ENCODE measurements around the gene PTCHD4. TPM values are rescaled to one million over a fixed set of nuclear protein-coding genes. Genes with fewer than 3 reads are reported as not detected.

The PTCHD4 gene
- 3.4 and 4.6 TPM in 2 replicates for total RNA-seq (ENCODE audit: low replicate concordance)
- long read RNA-seq, partial matches to known transcripts = 3 of 26 reads
- long read RNA-seq, other reads (novel, unspliced or antisense) = 22 of 26 reads

- no peak for DNase-seq (ENCODE audit: extremely low spot score, unreplicated experiment)
Observed at GRCh38 chr6:48111143-48111506, at the start of gene PTCHD4. Gene PTCHD4, minus strand, starts transcription at chr6:48111197. Its CDS starts 42,240 bp downstream, at chr6:48068957.

GRCh38 chr6:48151142-48151541 lies 40.1 kb upstream of the PTCHD4 start:
- peaks cover 27% of the 10 kb centered on the region for H3K9me3 Mint-ChIP-seq

More at GRCh38 chr6:48111143-48111506, at the start of gene PTCHD4:
- Mint-ChIP-seq H3K9me3 (no peaks in the 10 kb centered on the region), H3K27ac (peak within 1 kb of the TSS; percentile 95), H3K4me3 (peak within 1 kb of the TSS; percentile 93), H3K27me3 (no peaks in the 10 kb centered on the region), H3K4me1 (ENCODE audit: unreplicated experiment) (peaks cover 21% of the 10 kb centered on the region), H3K36me3 (no peaks in the 10 kb centered on the region)
- TF ChIP-seq, protein P1, sequence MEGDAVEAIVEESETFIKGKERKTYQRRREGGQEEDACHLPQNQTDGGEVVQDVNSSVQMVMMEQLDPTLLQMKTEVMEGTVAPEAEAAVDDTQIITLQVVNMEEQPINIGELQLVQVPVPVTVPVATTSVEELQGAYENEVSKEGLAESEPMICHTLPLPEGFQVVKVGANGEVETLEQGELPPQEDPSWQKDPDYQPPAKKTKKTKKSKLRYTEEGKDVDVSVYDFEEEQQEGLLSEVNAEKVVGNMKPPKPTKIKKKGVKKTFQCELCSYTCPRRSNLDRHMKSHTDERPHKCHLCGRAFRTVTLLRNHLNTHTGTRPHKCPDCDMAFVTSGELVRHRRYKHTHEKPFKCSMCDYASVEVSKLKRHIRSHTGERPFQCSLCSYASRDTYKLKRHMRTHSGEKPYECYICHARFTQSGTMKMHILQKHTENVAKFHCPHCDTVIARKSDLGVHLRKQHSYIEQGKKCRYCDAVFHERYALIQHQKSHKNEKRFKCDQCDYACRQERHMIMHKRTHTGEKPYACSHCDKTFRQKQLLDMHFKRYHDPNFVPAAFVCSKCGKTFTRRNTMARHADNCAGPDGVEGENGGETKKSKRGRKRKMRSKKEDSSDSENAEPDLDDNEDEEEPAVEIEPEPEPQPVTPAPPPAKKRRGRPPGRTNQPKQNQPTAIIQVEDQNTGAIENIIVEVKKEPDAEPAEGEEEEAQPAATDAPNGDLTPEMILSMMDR (conservative IDR thresholded peaks at IDR 0.05) = no peak

DNA sequence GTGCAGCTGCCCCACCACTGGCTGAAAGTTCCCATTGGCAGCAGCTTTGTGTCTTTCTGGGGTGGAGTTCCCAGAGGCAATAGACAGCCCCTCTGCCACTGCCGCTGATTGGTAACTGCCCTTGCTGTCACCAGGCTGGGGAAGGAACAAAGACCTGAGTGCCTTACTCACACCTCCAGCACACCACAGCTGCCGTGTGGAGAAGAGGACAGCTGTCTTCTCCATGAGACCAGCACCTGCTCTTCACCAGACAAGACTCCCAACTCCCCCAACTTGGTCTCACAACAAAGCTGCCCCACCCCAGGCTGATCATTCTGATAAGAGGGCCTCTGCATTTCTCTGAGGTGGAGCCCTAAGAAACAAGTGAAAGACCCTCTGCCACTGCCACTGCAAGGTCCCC lies 39.7 kb upstream of the PTCHD4 start:
- TF ChIP-seq, protein P1 (conservative IDR thresholded peaks at IDR 0.05) = no peak
- no peak for DNase-seq (ENCODE audit: extremely low spot score, unreplicated experiment)
- H3K36me3 Mint-ChIP-seq = no peaks in the 10 kb centered on the region

More at GRCh38 chr6:48151142-48151541, 40.1 kb upstream of the PTCHD4 start:
- no peak for DNase-seq (ENCODE audit: extremely low spot score, unreplicated experiment)
- TF ChIP-seq, protein P1 (conservative IDR thresholded peaks at IDR 0.05) = no peak
- H3K27ac Mint-ChIP-seq = no peak overlapping the region
- H3K4me1 Mint-ChIP-seq (ENCODE audit: unreplicated experiment) = no peaks in the 10 kb centered on the region
- H3K4me3 Mint-ChIP-seq = no peak overlapping the region
- H3K36me3 Mint-ChIP-seq = no peaks in the 10 kb centered on the region
- H3K27me3 Mint-ChIP-seq = no peaks in the 10 kb centered on the region

DNA sequence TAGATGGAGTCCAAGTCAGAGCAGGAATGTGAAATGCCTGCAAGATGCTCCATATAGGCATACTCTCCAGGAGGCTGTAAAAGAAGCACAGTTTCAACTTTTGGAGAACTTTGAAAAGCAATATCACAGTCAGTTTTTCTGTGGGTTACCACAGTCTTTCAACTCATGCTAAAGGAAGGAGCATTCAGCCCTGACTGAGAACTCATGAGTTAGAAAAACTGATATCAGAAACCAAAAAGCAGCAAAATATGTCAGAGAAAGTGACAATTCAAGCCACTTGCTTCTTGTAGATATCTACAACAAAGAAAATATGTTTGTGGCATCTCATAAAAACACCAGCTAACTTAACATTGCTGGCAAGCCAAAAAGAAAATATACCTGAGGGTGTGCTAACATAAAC lies 36.1 kb upstream of the PTCHD4 start:
- Mint-ChIP-seq H3K36me3 (no peaks in the 10 kb centered on the region), H3K27ac (no peak overlapping the region), H3K9me3 (peaks cover 14% of the 10 kb centered on the region), H3K27me3 (no peaks in the 10 kb centered on the region), H3K4me1 (ENCODE audit: unreplicated experiment) (no peaks in the 10 kb centered on the region), H3K4me3 (no peak overlapping the region)
- no peak for DNase-seq (ENCODE audit: extremely low spot score, unreplicated experiment)
- TF ChIP-seq, protein P1 (conservative IDR thresholded peaks at IDR 0.05) = no peak

More for the DNA sequence above, 39.7 kb upstream of the PTCHD4 start:
- Mint-ChIP-seq H3K27me3 (no peaks in the 10 kb centered on the region), H3K9me3 (peaks cover 27% of the 10 kb centered on the region), H3K27ac (no peak overlapping the region), H3K4me3 (no peak overlapping the region), H3K4me1 (ENCODE audit: unreplicated experiment) (no peaks in the 10 kb centered on the region)

- no peak overlapping the region for H3K27ac Mint-ChIP-seq
- no peaks in the 10 kb centered on the region for H3K27me3 Mint-ChIP-seq
- H3K9me3 Mint-ChIP-seq = peaks cover 5% of the 10 kb centered on the region
- H3K4me1 Mint-ChIP-seq (ENCODE audit: unreplicated experiment) = no peaks in the 10 kb centered on the region
- DNase-seq (ENCODE audit: extremely low spot score, unreplicated experiment) = no peak
- no peak overlapping the region for H3K4me3 Mint-ChIP-seq
- TF ChIP-seq, protein P1 (conservative IDR thresholded peaks at IDR 0.05) = no peak
- no peaks in the 10 kb centered on the region for H3K36me3 Mint-ChIP-seq
Observed at GRCh38 chr6:48144021-48144420, 33.0 kb upstream of the PTCHD4 start.

DNA sequence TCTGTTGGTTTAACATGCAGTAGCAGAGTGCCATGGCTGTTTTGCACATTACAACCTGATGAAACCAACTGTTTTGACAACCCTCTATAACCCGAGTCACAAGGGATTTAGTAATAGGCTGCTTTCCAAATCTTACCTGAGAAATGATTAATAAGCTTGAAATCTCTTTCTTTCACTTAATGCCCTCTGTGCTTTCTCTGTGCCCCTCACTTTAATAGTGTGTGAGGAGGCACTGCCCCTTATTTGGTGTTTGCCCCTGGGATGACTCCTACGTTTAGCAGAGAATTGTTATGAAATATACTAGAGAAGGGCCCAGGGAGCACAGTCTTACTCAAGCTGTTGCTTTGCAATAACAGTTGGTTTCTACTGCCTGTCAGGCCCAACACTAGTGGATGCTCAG lies 31.0 kb upstream of the PTCHD4 start:
- Mint-ChIP-seq H3K4me1 (ENCODE audit: unreplicated experiment) (no peaks in the 10 kb centered on the region), H3K4me3 (no peak overlapping the region), H3K27ac (no peak overlapping the region), H3K9me3 (no peaks in the 10 kb centered on the region), H3K27me3 (no peaks in the 10 kb centered on the region), H3K36me3 (no peaks in the 10 kb centered on the region)
- DNase-seq (ENCODE audit: extremely low spot score, unreplicated experiment) = no peak
- TF ChIP-seq, protein P1 (conservative IDR thresholded peaks at IDR 0.05) = no peak

All from type B pancreatic cell (in vitro differentiated cells).